Hepatocyte (in vitro differentiated cells): Measurements from ENCODE around the gene SLC9A5.

ENCODE experiments used
- CTCF ChIP-seq: fragments of 200-600 bp; sonication (generic); IDR thresholded peaks from 2 replicates; pipeline ENCODE4 v1.5.1; 2016; ENCODE audit warnings: antibody characterized with exemption, mild to moderate bottlenecking; ENCODE audit not compliant: poor library complexity
- EZH2 ChIP-seq: fragments of 200-600 bp; sonication (generic); IDR thresholded peaks from 2 replicates; pipeline ENCODE4 v1.6.1; 2016; ENCODE audit warnings: antibody characterized with exemption, mild to moderate bottlenecking, borderline replicate concordance

- TF ChIP-seq CTCF: no peak
- no peak for TF ChIP-seq EZH2
Observed at GRCh38 chr16:67264866-67265265, 16.1 kb downstream of the SLC9A5 start.
